ENCODE results near the gene BRD1. TPM values are rescaled to one million over a fixed set of nuclear protein-coding genes. Genes with fewer than 3 reads are reported as not detected.

The BRD1 gene
- 21.3 and 22.8 TPM in 2 replicates for total RNA-seq

DNA sequence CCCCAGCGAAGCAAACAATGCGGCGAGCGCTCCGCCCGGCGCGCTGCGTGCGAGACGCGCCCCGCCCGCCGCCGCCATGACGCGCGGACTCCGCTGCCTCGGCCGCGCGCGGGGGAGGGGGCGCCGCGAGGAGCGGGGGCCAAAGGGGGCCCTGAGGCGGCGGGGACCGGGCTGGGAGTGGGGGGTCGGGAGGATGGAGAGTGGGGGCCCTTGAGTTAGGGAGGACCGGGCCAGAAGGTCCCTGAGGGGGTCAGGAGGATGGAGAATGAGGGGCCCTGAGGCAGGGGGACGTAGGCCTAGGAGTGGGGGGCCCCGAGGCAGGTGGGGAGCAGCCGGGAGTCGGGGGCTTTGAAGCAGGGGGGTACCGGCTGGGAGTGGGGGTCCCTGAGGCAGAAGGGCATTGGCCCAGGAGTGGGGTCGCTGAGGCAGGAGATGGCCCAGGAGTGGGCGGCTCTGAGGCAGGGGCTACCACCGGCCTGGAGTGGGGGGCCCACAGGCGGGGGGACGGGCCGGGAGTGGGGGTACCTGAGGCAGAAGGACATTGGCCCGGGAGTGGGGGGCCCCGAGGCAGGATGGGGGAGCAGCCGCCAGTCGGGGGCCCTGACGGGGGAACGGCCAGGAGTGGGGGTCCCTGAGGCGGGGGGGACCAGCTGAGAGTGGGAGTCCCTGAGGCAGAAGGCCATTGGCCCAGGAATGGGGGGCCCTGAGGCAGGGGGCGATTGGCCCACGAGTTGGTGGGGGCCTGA lies at the start of gene BRD1:
Gene BRD1, minus strand, starts transcription at position 21 of the 746 bp plus-strand sequence. CDS start 3,556 bp downstream, outside the sequence.

DNA sequence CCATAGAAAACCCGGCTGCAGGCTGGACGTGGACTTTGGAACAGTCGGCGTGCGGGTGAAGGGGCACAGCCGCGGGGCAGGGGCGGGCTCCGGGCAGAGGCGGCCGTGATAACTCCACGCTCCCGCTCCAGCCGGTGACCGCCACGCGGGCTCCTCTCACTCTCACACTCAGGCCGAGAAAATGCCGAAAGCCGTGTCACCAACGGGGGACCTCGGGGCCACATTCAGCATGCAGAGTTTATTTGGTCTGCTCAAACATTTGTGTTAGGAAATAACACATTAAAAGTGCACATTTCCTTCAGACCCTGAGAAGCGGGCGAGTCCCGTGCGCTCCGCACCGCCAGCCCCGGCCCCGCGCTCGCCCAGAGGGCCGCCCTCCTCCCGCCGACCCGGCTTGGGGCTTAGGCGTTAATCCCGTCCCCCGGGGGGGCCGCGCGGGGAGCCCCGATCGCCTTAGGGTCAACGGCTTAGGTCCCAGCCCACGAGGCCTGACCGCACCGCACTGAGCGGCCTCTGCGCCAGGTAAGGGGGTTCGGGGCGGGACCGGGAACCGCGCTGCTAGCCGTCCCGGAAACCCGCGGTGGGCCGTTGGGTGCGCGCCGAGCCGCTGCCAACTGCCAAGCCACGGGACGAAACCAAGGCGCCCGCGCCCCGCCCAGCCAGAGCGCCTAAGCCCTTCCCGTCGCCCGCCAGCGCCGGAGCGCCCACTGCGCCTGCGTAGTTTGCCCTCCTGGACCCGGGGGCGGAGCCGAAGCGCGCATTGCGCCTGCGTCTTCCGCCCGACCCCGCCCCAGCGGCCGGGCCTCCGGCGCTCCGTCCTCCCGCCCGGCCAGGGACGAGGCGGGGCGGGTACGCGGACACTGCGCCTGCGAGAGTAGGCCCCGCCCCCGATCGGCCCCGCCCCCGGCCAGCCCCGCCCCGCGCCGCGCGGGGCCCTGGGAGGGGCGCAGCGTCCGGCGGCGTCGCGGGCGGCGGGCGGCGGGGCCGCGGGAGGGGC lies 25.5 kb upstream of the BRD1 start, which contains the start of gene ZBED4:
Gene ZBED4, plus strand, starts transcription at position 947 of the 997 bp plus-strand sequence. CDS start 29,819 bp downstream, outside the sequence.

Other genes with a start within 250 kb of the BRD1 start
- gene ZBED4, start 26.0 kb upstream of the BRD1 start, total RNA-seq: 8.7 and 9.9 TPM in 2 replicates
- gene ALG12, start 90.6 kb upstream of the BRD1 start, total RNA-seq: 10.8 and 32.2 TPM in 2 replicates
- 69.7 and 107 TPM in 2 replicates for gene CRELD2, start 90.8 kb upstream of the BRD1 start, total RNA-seq
- 26.4 and 41.3 TPM in 2 replicates for gene PIM3, start 132.9 kb upstream of the BRD1 start, total RNA-seq
- gene IL17REL, start 184.9 kb upstream of the BRD1 start, total RNA-seq: not detected in 2 replicates
- not detected in 2 replicates for gene TTLL8, start 230.4 kb upstream of the BRD1 start, total RNA-seq

Measured in cardiac atrium fibroblast (primary cell).